Breast epithelium (tissue), 4 donors: ENCODE measurements around the gene STX16. TPM values are rescaled to one million over a fixed set of nuclear protein-coding genes. Genes with fewer than 3 reads are reported as not detected.
A peak's percentile ranks its signal among the peaks of the same experiment; 100 is the strongest.

ENCODE experiments used
- DNase-seq, 2 donors: peaks; one replicate each; pipeline ENCODE4 v3.0.0-alpha.2; 2019; ENCODE audit warnings: low spot score in 2 of 2
- H3K27ac ChIP-seq, 2 donors: fragments of 200-600 bp; sonication (generic) in 1 of 2; one replicate each; pipeline ENCODE4 v1.5.1; 2016 to 2019; ENCODE audit warnings: mild to moderate bottlenecking in 1 of 2
- H3K27me3 ChIP-seq, 2 donors: fragments of 200-600 bp; sonication (generic) in 1 of 2; one replicate each; pipeline versions ENCODE4 v1.5.1 to v1.6.0; 2017 to 2019; ENCODE audit warnings: control low read depth in 1 of 2, mild to moderate bottlenecking in 1 of 2
- H3K36me3 ChIP-seq: fragments of 200-600 bp; one replicate; pipeline ENCODE4 v1.5.1; 2019
- H3K4me1 ChIP-seq, 2 donors: fragments of 200-600 bp; sonication (generic); one replicate each; pipeline ENCODE4 v1.5.1; 2016 to 2019; ENCODE audit warnings: control low read depth in 1 of 2
- H3K4me3 ChIP-seq, 3 donors: fragments of 200-600 bp; sonication (generic); 1 replicate in 2 of 3; 2 replicates in 1 of 3; pipeline ENCODE4 v1.5.1; 2016 to 2019; ENCODE audit warnings: mild to moderate bottlenecking in 3 of 3, moderate library complexity in 2 of 3
- H3K9me3 ChIP-seq, 2 donors: fragments of 200-600 bp; sonication (generic) in 1 of 2; one replicate each; pipeline ENCODE4 v1.5.1; 2016 to 2019; ENCODE audit warnings: control low read depth in 1 of 2
- CTCF ChIP-seq, 3 donors: fragments of 450-650 bp; IDR thresholded peaks; one replicate each; pipeline ENCODE4 v1.5.1; 2016 to 2017; ENCODE audit warnings: antibody characterized with exemption in 3 of 3, mild to moderate bottlenecking in 3 of 3, moderate library complexity in 3 of 3
- POLR2A ChIP-seq: fragments of 450-650 bp; IDR thresholded peaks from one replicate; pipeline ENCODE4 v1.6.1; 2016; ENCODE audit warnings: antibody characterized with exemption, mild to moderate bottlenecking, moderate library complexity
- POLR2AphosphoS5 ChIP-seq, 3 donors: sonication (generic); formaldehyde crosslinking; IDR thresholded peaks; one replicate each; pipeline ENCODE4 v1.6.1; 2017; ENCODE audit warnings: antibody characterized with exemption in 3 of 3
- intact Hi-C: fragments of 100-400 bp; cut with DNase I; formaldehyde crosslinking; loops from one replicate; pipeline ENCODE4 v1.15.1; 2023; ENCODE audit warnings: low total_unique reads
- total RNA-seq, 3 donors: library from RNA; depleted of rRNA; stranded (reverse); fragments of >200 nt; gene quantifications; one replicate each; pipeline ENCODE4 v1.1.0, GENCODE V29; 2016

Gene STX16
- total RNA-seq, 3 donors from 2014 or later = 54.4 to 76.5 (median 74.4) TPM

GRCh38 chr20:58637466-58638213 is 13.4 kb upstream of the STX16 start:
- no peaks in the 10 kb centered on the region for H3K36me3 ChIP-seq
- H3K4me1 ChIP-seq = no peaks in the 10 kb centered on the region
- intact Hi-C loops = no loop called here
- H3K4me3 ChIP-seq = no peak overlapping the region
- no peaks in the 10 kb centered on the region for H3K27me3 ChIP-seq
- peak overlapping the region; percentile 9 to 55 for H3K27ac ChIP-seq
- no peaks in the 10 kb centered on the region for H3K9me3 ChIP-seq
- DNase-seq = no peak
- TF ChIP-seq CTCF (IDR thresholded peaks at IDR 0.05) = peak in 1 of 3 donors; percentile 3
- no peak for TF ChIP-seq POLR2A
- TF ChIP-seq POLR2AphosphoS5 (IDR thresholded peaks at IDR 0.05) = no peak

GRCh38 chr20:58638467-58639181 is 12.5 kb upstream of the STX16 start:
- no peak for TF ChIP-seq POLR2AphosphoS5 (IDR thresholded peaks at IDR 0.05)
- TF ChIP-seq CTCF (IDR thresholded peaks at IDR 0.05) = no peak
- TF ChIP-seq POLR2A = no peak
- DNase-seq = no peak
- H3K9me3 ChIP-seq = no peaks in the 10 kb centered on the region
- no peak overlapping the region for H3K27ac ChIP-seq
- H3K27me3 ChIP-seq = no peaks in the 10 kb centered on the region
- H3K4me3 ChIP-seq = no peak overlapping the region
- no peaks in the 10 kb centered on the region for H3K4me1 ChIP-seq
- intact Hi-C loops = no loop called here
- H3K36me3 ChIP-seq = no peaks in the 10 kb centered on the region

GRCh38 chr20:58639182-58640146 is 11.6 kb upstream of the STX16 start:
- intact Hi-C loops = no loop called here
- DNase-seq = no peak

GRCh38 chr20:58640446-58640845 is 10.6 kb upstream of the STX16 start:
- DNase-seq = no peak
- Histone ChIP-seq H3K27ac (no peak overlapping the region), H3K36me3 (no peaks in the 10 kb centered on the region), H3K9me3 (no peaks in the 10 kb centered on the region), H3K4me1 (no peaks in the 10 kb centered on the region), H3K4me3 (no peak overlapping the region), H3K27me3 (no peaks in the 10 kb centered on the region)
- TF ChIP-seq CTCF (IDR thresholded peaks at IDR 0.05) = no peak
- no peak for TF ChIP-seq POLR2A
- TF ChIP-seq POLR2AphosphoS5 (IDR thresholded peaks at IDR 0.05) = no peak
- intact Hi-C loops = no loop called here

More at GRCh38 chr20:58639182-58640146, 11.6 kb upstream of the STX16 start:
- H3K9me3 ChIP-seq = no peaks in the 10 kb centered on the region
- H3K4me1 ChIP-seq = no peaks in the 10 kb centered on the region
- no peaks in the 10 kb centered on the region for H3K27me3 ChIP-seq
- TF ChIP-seq CTCF (IDR thresholded peaks at IDR 0.05) (no peak), POLR2AphosphoS5 (IDR thresholded peaks at IDR 0.05) (no peak), POLR2A (no peak)
- no peak overlapping the region for H3K4me3 ChIP-seq
- no peaks in the 10 kb centered on the region for H3K36me3 ChIP-seq
- H3K27ac ChIP-seq = no peak overlapping the region
